ENCODE measurements around the gene MED13L.

DNA sequence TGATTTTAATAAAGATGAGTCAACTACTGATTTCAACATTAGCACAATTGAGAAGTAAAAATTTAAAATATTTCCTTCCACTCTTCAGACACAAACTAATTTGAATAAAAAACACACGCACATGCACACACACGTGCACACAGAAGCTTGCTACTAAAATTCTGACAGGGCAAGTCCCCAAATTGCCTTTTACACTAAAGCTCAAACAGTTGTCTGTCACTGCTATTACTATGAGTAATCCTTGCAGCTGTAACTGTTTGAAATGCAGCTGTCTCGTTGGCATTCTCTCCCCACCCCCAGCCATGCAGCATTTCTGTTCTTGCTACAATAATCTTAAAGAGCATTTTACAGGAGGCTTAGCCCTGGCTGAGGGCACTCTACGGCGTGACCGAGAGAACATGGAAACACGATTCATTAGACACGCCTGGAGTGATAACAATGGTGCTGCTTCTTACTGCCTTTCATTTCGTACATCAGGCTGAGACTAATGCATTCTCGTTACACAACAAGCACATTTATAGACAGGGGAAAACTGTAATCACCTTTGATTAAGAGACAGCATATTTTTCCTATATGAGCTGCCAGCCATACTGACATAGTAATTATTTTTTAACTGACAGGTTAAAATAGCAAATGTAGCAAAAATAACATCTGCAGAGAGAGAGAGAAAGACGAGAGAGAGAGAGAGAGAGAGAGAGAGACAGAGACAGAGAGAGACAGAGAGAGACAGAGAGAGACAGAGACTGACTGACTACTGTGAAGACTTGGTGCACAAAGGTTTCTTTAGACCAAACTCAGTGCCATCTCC is 153.8 kb downstream of the MED13L start:
- TF ChIP-seq, protein P1, sequence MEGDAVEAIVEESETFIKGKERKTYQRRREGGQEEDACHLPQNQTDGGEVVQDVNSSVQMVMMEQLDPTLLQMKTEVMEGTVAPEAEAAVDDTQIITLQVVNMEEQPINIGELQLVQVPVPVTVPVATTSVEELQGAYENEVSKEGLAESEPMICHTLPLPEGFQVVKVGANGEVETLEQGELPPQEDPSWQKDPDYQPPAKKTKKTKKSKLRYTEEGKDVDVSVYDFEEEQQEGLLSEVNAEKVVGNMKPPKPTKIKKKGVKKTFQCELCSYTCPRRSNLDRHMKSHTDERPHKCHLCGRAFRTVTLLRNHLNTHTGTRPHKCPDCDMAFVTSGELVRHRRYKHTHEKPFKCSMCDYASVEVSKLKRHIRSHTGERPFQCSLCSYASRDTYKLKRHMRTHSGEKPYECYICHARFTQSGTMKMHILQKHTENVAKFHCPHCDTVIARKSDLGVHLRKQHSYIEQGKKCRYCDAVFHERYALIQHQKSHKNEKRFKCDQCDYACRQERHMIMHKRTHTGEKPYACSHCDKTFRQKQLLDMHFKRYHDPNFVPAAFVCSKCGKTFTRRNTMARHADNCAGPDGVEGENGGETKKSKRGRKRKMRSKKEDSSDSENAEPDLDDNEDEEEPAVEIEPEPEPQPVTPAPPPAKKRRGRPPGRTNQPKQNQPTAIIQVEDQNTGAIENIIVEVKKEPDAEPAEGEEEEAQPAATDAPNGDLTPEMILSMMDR (IDR thresholded peaks at IDR 0.05): no peak
- TF ChIP-seq POLR2A (IDR thresholded peaks at IDR 0.05) (no peak), EP300 (IDR thresholded peaks at IDR 0.05) (no peak)
